DOHH2 (cell line): ENCODE data around the gene ZNHIT1.

ENCODE experiments used
- H3F3A ChIP-seq: fragments of 200-600 bp; sonication (generic), shearing (Covaris generic); 2 replicates; pipeline ENCODE4 v1.6.0; 2016; ENCODE audit warnings: antibody characterized with exemption, mild to moderate bottlenecking; ENCODE audit not compliant: control insufficient read depth, insufficient read depth
- H3K27ac ChIP-seq: fragments of 200-600 bp; sonication (generic); 2 replicates; pipeline ENCODE4 v1.5.1; 2014; ENCODE audit warnings: low read depth, mild to moderate bottlenecking, low read length, moderate library complexity
- H3K27me3 ChIP-seq: fragments of 200-600 bp; sonication (generic); 2 replicates; pipeline ENCODE4 v1.6.1; 2014; ENCODE audit warnings: mild to moderate bottlenecking, low read length, mixed read lengths; ENCODE audit not compliant: control insufficient read depth
- H3K36me3 ChIP-seq: fragments of 200-600 bp; sonication (generic); 2 replicates; pipeline ENCODE4 v1.6.1; 2014; ENCODE audit warnings: mild to moderate bottlenecking, low read length, moderate library complexity, mixed read lengths; ENCODE audit not compliant: control insufficient read depth
- H3K4me1 ChIP-seq: fragments of 200-600 bp; sonication (generic); 2 replicates; pipeline ENCODE4 v1.6.1; 2014; ENCODE audit warnings: mild to moderate bottlenecking, low read length, mixed read lengths; ENCODE audit not compliant: control insufficient read depth
- H3K4me2 ChIP-seq: fragments of 200-600 bp; sonication (generic); 2 replicates; pipeline ENCODE4 v1.6.0; 2014; ENCODE audit warnings: mild to moderate bottlenecking, low read length, moderate library complexity
- H3K4me3 ChIP-seq: fragments of 200-600 bp; sonication (generic); 2 replicates; pipeline ENCODE4 v1.5.1; 2014; ENCODE audit warnings: mild to moderate bottlenecking, low read length, mixed read lengths
- H3K79me2 ChIP-seq: fragments of 200-600 bp; sonication (generic); 2 replicates; pipeline ENCODE4 v1.6.1; 2014; ENCODE audit warnings: mild to moderate bottlenecking, low read length, mixed read lengths; ENCODE audit not compliant: control insufficient read depth
- H3K9me2 ChIP-seq: fragments of 200-600 bp; sonication (generic); replicated peaks from 2 replicates; pipeline ENCODE4 v1.6.1; 2014; ENCODE audit warnings: mild to moderate bottlenecking, low read length, mixed read lengths; ENCODE audit not compliant: control insufficient read depth
- H3K9me3 ChIP-seq: fragments of 200-600 bp; sonication (generic); 2 replicates; pipeline ENCODE4 v1.6.1; 2014; ENCODE audit warnings: antibody characterized with exemption, low read length, mixed read lengths; ENCODE audit not compliant: control insufficient read depth, insufficient read depth
- H4K20me1 ChIP-seq: fragments of 200-600 bp; sonication (generic); 2 replicates; pipeline ENCODE4 v1.6.0; 2014; ENCODE audit warnings: low read depth, mild to moderate bottlenecking, antibody characterized with exemption, low read length, moderate library complexity; ENCODE audit not compliant: control insufficient read depth, insufficient read depth
- EZH2phosphoT487 ChIP-seq: fragments of 200-600 bp; sonication (generic); IDR thresholded peaks from 2 replicates; pipeline ENCODE4 v1.6.1; 2017; ENCODE audit warnings: borderline replicate concordance, mild to moderate bottlenecking, antibody characterized with exemption, low read length, moderate library complexity, mixed read lengths
- TF ChIP-seq, protein P1 (sequence below): fragments of 200-600 bp; sonication (generic); IDR thresholded peaks from one replicate; pipeline ENCODE4 v1.5.1; 2014; ENCODE audit warnings: antibody characterized with exemption, mild to moderate bottlenecking, low read depth, low read length; ENCODE audit not compliant: poor library complexity, severe bottlenecking

ZNHIT1 gene

DNA sequence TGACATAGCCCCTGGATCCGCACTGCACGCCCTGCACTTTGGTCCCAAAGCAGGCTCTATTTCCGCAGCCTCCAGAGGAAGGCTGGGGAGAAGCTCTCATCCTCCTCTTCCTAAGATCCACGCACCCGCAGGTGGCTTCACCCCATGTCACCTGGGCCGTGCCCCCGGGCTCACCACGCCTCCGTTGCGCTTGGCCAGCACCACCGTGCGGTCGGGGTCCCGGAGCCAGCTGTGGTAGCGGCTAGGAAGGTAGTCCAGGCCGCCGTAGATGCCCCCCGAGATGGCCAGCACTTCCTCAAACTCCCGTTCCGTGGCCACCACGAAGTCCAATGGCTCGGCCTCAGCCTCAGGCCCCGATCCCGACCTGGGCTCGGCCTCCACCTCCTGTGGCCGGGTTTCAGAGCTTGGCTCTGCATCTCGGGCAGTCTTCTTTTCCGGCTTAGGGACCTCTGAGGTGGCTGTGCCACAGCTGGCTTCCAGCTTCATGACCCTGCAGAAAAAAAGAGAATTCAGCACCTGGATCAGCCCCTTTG lies 43.6 kb upstream of the ZNHIT1 start:
- Histone ChIP-seq H4K20me1 (0 out of 2 replicates have a peak, but pooled peaks cover 2% of the 10 kb centered on the region), H3K4me2 (peak overlapping the region; percentile 48), H3K9me3 (no peaks in the 10 kb centered on the region), H3K9me2 (no peaks in the 10 kb centered on the region), H3K27ac (no peak overlapping the region), H3F3A (peaks cover 3% of the 10 kb centered on the region; the same call in 1 of the 2 replicates), H3K79me2 (no peaks in the 10 kb centered on the region), H3K4me3 (0 out of 2 replicates have a peak overlapping the region, but pooled peaks have one; percentile 17), H3K4me1 (peaks cover 25% of the 10 kb centered on the region), H3K27me3 (peaks cover 66% of the 10 kb centered on the region), H3K36me3 (no peaks in the 10 kb centered on the region)
- TF ChIP-seq, protein P1, sequence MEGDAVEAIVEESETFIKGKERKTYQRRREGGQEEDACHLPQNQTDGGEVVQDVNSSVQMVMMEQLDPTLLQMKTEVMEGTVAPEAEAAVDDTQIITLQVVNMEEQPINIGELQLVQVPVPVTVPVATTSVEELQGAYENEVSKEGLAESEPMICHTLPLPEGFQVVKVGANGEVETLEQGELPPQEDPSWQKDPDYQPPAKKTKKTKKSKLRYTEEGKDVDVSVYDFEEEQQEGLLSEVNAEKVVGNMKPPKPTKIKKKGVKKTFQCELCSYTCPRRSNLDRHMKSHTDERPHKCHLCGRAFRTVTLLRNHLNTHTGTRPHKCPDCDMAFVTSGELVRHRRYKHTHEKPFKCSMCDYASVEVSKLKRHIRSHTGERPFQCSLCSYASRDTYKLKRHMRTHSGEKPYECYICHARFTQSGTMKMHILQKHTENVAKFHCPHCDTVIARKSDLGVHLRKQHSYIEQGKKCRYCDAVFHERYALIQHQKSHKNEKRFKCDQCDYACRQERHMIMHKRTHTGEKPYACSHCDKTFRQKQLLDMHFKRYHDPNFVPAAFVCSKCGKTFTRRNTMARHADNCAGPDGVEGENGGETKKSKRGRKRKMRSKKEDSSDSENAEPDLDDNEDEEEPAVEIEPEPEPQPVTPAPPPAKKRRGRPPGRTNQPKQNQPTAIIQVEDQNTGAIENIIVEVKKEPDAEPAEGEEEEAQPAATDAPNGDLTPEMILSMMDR: no peak
- no peak for TF ChIP-seq EZH2phosphoT487

DNA sequence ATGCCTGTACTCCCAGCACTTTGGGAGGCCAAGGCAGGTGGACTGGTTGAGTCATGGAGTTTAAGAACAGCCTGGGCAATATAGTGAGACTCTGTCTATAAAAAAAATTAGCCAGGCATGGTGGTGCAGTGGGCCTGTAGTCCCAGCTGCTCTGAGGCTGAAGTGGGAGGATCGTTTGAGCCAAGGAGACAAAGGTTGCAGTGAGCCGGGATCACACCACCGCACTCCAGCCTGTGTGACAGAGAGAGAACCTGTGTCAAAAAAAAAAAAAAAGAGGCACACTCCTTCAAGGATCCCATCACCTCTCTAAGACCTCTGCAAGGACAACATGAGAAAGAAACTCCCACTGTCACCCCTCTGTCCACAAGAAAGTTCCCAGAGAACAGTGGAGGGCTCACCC lies 42.3 kb upstream of the ZNHIT1 start:
- Histone ChIP-seq H3K79me2 (no peaks in the 10 kb centered on the region), H3F3A (peaks cover 2% of the 10 kb centered on the region; the same call in 1 of the 2 replicates), H3K27me3 (peaks cover 59% of the 10 kb centered on the region), H3K27ac (no peak overlapping the region), H4K20me1 (no peaks in the 10 kb centered on the region), H3K4me2 (no peak overlapping the region), H3K4me3 (no peak overlapping the region), H3K9me2 (no peaks in the 10 kb centered on the region), H3K9me3 (no peaks in the 10 kb centered on the region), H3K36me3 (no peaks in the 10 kb centered on the region), H3K4me1 (peaks cover 15% of the 10 kb centered on the region)
- TF ChIP-seq EZH2phosphoT487: no peak

DNA sequence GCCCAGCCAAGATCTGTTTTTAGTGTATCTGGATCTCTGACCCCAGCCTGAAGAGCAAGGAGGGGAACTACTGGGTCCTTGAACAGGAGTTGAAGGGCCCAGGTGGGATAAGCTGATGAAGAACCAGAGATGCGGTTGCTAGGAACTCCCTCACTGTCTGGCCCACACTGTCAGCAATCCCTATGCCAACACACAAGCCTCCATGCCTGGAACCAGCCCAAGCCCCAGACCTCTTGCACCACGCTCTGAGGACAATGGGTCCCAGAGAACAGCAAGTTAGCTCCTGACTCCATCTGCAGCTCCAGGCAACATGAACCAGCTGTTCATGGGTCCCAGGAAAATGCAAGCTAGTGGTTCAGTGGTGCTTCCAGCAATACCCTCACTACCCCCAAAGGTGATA lies 40.3 kb upstream of the ZNHIT1 start:
- H3K27ac ChIP-seq: no peak overlapping the region
- no peak overlapping the region for H3K4me3 ChIP-seq
- H4K20me1 ChIP-seq: no peaks in the 10 kb centered on the region
- H3K9me3 ChIP-seq: no peaks in the 10 kb centered on the region
- H3K4me1 ChIP-seq: peaks cover 15% of the 10 kb centered on the region
- H3K79me2 ChIP-seq: no peaks in the 10 kb centered on the region
- peaks cover 40% of the 10 kb centered on the region for H3K27me3 ChIP-seq
- no peaks in the 10 kb centered on the region for H3K36me3 ChIP-seq
- no peaks in the 10 kb centered on the region for H3K9me2 ChIP-seq
- H3K4me2 ChIP-seq: no peak overlapping the region
- TF ChIP-seq, protein P1: no peak
- TF ChIP-seq EZH2phosphoT487: no peak
- H3F3A ChIP-seq: no peaks in the 10 kb centered on the region

DNA sequence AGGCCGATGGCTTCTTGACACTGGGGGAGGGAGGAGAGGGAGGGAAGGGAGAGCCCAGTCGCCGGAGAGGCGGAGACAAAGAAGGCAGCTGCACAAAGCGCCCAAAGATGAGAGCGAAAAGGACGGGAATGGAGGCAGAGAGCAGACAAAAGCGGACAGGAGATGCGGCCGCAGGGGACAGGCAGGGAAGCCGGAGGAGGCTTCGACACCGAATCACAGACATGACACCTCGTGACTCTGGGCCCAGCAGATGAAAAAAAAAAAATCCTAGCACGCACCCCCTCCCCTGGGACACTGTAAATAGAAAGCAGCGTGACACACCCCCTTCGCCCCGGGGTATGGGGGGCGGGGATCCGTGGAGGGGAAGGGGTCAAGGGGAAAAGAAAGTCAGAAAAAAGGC lies 38.8 kb upstream of the ZNHIT1 start:
- Histone ChIP-seq H3K27ac (no peak overlapping the region), H3K4me3 (no peak overlapping the region), H3K27me3 (peaks cover 33% of the 10 kb centered on the region), H3K36me3 (no peaks in the 10 kb centered on the region), H3K4me1 (peaks cover 13% of the 10 kb centered on the region), H3K9me2 (no peaks in the 10 kb centered on the region), H3K9me3 (no peaks in the 10 kb centered on the region), H3F3A (no peaks in the 10 kb centered on the region), H3K4me2 (no peak overlapping the region), H3K79me2 (no peaks in the 10 kb centered on the region), H4K20me1 (no peaks in the 10 kb centered on the region)
- TF ChIP-seq, protein P1: no peak
- TF ChIP-seq EZH2phosphoT487: no peak
